ENCODE measurements around the gene SETBP1. TPM values are rescaled to one million over a fixed set of nuclear protein-coding genes. Genes with fewer than 3 reads are reported as not detected.

The SETBP1 gene
- total RNA-seq, 1 experiment from 2014 or later: 14.0 TPM

GRCh38 chr18:44997174-44997573 is 316.5 kb downstream of the SETBP1 start:
- no peak for DNase-seq (ENCODE audit: low spot score)
- TF ChIP-seq EZH2 (IDR thresholded peaks at IDR 0.05; ENCODE audit: borderline replicate concordance, low read depth, low read length, poor library complexity, severe bottlenecking): no peak
- no peak for TF ChIP-seq CTCF (conservative IDR thresholded peaks at IDR 0.05; ENCODE audit: low read depth, low read length)
- H3K27ac ChIP-seq (ENCODE audit: low read depth, low read length, poor library complexity, severe bottlenecking): no peak overlapping the region
- ChIA-PET CTCF (no interaction called here), POLR2A (ENCODE audit: low non-redundant PET) (interaction anchor here (0.6 kb wide), 1 partner anchor 1589 kb away, joined by 3 read pairs; no protein-coding TSS in a partner anchor)
- no peaks in the 10 kb centered on the region for H3K36me3 ChIP-seq (ENCODE audit: insufficient read depth, low read length, poor library complexity, severe bottlenecking)
- no peaks in the 10 kb centered on the region for H3K27me3 ChIP-seq (replicated peaks; ENCODE audit: insufficient read depth, low read depth, low read length, poor library complexity)
- no peaks in the 10 kb centered on the region for H3K9me3 ChIP-seq (ENCODE audit: low read depth, low read length, poor library complexity, severe bottlenecking)
- no peaks in the 10 kb centered on the region for H3K4me1 ChIP-seq (ENCODE audit: insufficient read depth, low read length, poor library complexity, severe bottlenecking)
- no TSS peak for BruUV-seq (replicated peaks)
- no peak overlapping the region for H3K4me3 ChIP-seq (ENCODE audit: low read depth, low read length, poor library complexity, severe bottlenecking)
- intact Hi-C loops (cut with micrococcal nuclease; ENCODE audit: unreplicated experiment): no loop called here

- no peak for TF ChIP-seq EZH2 (IDR thresholded peaks at IDR 0.05; ENCODE audit: borderline replicate concordance, low read depth, low read length, poor library complexity, severe bottlenecking)
- no peak for TF ChIP-seq CTCF (conservative IDR thresholded peaks at IDR 0.05; ENCODE audit: low read depth, low read length)
- ChIA-PET POLR2A (ENCODE audit: low non-redundant PET) (no interaction called here), CTCF (no interaction called here)
These were observed 317.7 kb downstream of the SETBP1 start for GRCh38 chr18:44998360-44998759.

GRCh38 chr18:45004546-45005080 is 323.9 kb downstream of the SETBP1 start:
- Histone ChIP-seq H3K27ac (ENCODE audit: low read depth, low read length, poor library complexity, severe bottlenecking) (no peak overlapping the region), H3K36me3 (ENCODE audit: insufficient read depth, low read length, poor library complexity, severe bottlenecking) (no peaks in the 10 kb centered on the region), H3K4me3 (ENCODE audit: low read depth, low read length, poor library complexity, severe bottlenecking) (no peak overlapping the region), H3K4me1 (ENCODE audit: insufficient read depth, low read length, poor library complexity, severe bottlenecking) (no peaks in the 10 kb centered on the region), H3K27me3 (replicated peaks; ENCODE audit: insufficient read depth, low read depth, low read length, poor library complexity) (no peaks in the 10 kb centered on the region), H3K9me3 (ENCODE audit: low read depth, low read length, poor library complexity, severe bottlenecking) (no peaks in the 10 kb centered on the region)
- no TSS peak for BruUV-seq (replicated peaks)
- POLR2A ChIA-PET (ENCODE audit: low non-redundant PET): no interaction called here
- DNase-seq (ENCODE audit: low spot score): no peak
- no peak for TF ChIP-seq EZH2 (IDR thresholded peaks at IDR 0.05; ENCODE audit: borderline replicate concordance, low read depth, low read length, poor library complexity, severe bottlenecking)
- no peak for TF ChIP-seq CTCF (conservative IDR thresholded peaks at IDR 0.05; ENCODE audit: low read depth, low read length)
- CTCF ChIA-PET: interaction anchor here (0.6 to 0.7 kb wide), 2 partner anchors 126 to 376 kb away, joined by 4 to 8 read pairs; no protein-coding TSS in a partner anchor
- intact Hi-C loops (cut with micrococcal nuclease; ENCODE audit: unreplicated experiment): no loop called here

More at GRCh38 chr18:44998360-44998759, 317.7 kb downstream of the SETBP1 start:
- Histone ChIP-seq H3K4me3 (ENCODE audit: low read depth, low read length, poor library complexity, severe bottlenecking) (no peak overlapping the region), H3K36me3 (ENCODE audit: insufficient read depth, low read length, poor library complexity, severe bottlenecking) (no peaks in the 10 kb centered on the region), H3K4me1 (ENCODE audit: insufficient read depth, low read length, poor library complexity, severe bottlenecking) (no peaks in the 10 kb centered on the region), H3K9me3 (ENCODE audit: low read depth, low read length, poor library complexity, severe bottlenecking) (no peaks in the 10 kb centered on the region), H3K27ac (ENCODE audit: low read depth, low read length, poor library complexity, severe bottlenecking) (no peak overlapping the region), H3K27me3 (replicated peaks; ENCODE audit: insufficient read depth, low read depth, low read length, poor library complexity) (no peaks in the 10 kb centered on the region)
- DNase-seq (ENCODE audit: low spot score): no peak
- intact Hi-C loops (cut with micrococcal nuclease; ENCODE audit: unreplicated experiment): no loop called here
- no TSS peak for BruUV-seq (replicated peaks)
